ENCODE measurements around the gene CHN1.

CHN1 gene

DNA sequence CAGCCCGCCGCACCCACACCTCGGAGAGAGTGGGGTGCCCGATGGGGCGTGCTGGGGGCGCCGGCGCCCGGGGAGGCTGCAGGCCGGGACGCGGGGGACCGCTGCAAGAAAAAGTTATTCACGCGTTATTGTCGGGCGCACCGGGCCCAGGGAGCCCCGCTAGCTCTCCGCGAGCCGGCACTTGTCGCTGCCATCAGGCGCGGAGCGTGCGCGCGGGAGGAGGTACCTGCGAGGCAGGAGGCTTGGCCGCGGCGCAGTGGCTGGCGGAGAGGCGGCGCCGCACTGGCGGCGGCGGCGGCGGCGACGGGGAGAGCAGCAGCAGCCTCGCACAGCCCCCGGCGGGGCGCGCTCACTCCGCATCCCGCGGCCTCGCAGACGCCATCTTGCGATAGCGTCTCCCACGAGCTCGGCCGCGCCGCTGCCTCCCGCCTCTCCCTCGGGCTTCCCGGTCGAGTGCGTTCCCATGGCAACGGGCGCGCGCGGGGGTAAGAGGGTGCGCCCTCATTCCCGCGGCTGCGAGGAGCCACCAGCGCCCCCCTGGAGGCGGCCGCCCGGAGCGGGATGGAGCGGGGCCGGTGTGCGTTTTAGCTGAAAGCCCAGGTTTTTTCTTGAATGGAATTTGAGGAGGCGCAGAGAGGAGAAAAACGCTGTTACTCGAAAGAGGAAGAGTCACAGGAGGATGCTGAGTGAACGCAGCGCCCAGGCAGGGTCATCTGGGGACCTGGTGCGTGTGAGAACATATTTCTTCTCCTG, at the start of gene CHN1:
CHN1 (minus strand) TSS at position 402 of the 753 bp plus-strand sequence. CDS start 469 bp downstream, outside the sequence.
- DNase-seq = no peak

GRCh38 chr2:175054340-175054739, 49.2 kb upstream of the CHN1 start:
- no peak for DNase-seq

DNA sequence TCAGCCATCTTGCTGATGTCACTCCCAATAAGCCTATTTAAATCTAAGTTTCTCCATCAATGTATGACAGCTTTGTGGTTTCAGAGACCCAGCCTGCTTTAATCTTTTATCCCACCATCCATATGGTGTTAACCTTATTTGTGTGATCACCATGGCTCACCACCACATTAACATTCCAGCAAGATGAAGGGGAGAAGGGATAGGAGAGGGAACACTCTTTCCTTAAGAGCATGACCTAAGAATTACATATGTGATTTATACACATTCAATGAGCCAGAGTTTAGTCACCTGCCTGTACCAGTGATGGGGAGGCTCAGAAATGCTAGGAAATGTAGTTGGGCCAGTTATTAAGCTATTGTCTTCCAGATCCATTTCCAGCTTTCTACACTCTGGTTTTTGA, 44.5 kb upstream of the CHN1 start:
- DNase-seq = no peak

DNA sequence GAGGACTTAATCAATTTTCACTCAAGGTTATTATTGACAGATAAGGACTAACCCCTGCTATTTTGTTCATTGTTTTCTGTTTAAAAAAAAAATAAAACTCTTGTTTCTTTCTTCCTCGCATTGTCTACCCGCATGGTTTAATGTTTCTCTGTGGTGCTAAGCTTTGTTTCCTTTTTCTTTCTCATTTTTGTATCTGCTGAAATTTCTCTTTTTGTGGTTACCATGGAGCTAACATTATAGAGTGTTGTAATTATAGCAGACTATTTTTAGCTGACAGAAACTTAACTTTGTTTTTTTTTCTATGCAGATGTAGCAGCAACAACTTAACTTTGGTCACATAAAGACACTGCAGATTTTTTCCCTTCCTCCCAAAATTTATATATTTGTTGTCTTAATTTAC, 43.1 kb upstream of the CHN1 start:
- no peak for DNase-seq

DNA sequence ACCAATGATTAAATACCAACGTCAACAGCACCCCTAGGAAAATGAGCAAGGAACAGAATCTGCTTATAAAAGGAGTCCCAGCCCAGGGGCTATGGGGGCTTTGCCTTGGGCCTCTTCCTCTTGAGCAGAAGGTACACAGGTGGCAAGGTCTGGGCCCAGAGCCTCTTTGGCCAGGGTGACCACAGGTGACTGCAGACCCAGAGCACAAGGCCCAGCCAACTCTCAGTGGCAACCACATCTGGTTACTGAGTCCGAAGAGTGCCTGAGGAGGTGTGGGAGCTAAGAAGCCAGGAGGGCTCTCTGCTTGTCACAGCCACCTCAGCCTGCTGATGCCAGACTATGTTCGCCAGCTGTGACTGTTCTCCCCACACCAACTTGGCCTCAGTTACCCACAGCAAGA, 34.3 kb upstream of the CHN1 start:
- no peak for DNase-seq

- no peak for DNase-seq
Observed at GRCh38 chr2:175039031-175039430, 33.9 kb upstream of the CHN1 start.

GRCh38 chr2:175037941-175038340, 32.8 kb upstream of the CHN1 start:
- DNase-seq = no peak

DNA sequence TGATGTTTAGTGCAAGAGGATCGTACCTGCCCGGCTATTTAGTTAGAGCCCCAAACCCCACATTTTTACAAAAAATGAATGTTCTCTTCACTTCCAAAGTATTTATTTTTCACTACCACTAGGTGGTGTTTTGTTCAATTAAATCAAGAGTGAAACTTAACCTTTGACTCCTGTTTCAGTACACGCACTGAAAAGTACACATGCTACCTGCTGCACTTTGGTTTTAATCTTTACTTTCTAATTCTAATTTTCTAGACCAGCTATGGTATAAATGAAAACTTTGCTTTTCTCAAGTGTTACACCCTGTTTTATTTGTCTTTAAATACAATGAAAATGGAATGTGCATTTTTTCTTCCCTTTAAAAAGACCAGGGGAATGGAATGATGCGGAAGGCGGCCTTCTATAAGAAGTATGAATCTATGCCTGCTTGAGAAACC, 31.4 kb upstream of the CHN1 start:
- DNase-seq = peak; percentile 31

DNA sequence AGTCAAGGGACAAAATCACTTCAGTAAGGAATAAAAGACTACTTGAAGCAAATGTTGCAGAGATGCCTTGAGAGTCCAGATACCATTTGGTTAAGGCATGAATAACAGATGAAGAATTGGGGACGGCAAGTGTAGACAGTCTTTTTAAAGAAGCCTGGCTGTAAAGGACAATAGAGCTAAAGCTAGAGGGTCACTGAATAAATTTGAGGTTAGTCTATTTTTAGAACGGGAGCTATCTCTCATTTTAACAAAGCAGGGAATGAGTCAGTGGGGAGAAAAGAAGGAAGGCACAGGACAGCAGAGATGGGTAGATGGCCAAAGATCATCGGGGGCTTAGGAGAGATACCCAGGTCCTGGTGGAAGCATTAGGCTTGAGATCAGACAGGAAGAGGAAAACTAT, 30.6 kb upstream of the CHN1 start:
- no peak for DNase-seq

- no peak for DNase-seq
Observed at GRCh38 chr2:175034716-175035115, 29.5 kb upstream of the CHN1 start.

DNA sequence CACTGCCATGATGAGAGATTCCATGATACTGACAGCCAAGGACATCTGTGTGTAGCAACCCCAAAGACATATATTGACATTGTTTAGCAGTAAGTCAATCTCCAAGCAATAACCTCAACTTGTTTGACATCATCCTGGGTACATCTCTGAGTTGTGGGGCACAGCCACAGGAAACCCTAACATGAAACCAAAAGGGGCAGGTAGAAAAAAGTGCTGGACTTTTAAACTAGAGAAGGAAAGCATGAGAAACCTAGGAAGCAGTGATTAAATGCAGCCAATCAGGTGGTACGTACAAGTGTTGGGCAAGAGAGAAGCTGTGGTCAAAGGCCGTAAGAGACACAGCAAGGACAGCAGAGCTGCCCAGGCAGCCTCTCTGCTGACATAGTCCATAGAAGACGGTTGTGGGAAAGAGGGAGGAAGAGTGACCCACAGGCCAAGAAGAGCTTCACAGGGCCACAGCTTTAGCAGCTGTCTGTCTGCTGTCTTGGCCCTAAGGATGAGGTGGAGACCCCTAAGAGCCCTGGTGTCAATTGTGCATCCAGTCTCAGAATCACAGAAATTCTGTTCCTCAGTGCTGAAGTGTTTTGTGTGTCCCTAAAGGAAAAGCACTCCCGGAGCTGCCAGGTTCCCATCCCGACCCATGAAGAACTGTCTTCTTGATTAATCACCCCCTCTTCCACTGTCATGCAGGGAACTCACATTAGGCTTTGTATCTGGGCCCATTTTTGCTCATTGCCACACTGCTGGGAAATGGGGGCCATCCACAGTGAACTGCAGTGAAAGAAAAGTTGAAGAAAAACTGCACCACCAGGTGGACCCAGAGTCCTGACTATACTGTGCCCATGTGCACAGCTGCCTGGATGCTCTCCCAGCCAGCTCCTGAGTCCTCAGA, 25.4 kb upstream of the CHN1 start:
- DNase-seq = no peak

- no peak for DNase-seq
Observed at GRCh38 chr2:175027755-175028154, 22.6 kb upstream of the CHN1 start.

DNA sequence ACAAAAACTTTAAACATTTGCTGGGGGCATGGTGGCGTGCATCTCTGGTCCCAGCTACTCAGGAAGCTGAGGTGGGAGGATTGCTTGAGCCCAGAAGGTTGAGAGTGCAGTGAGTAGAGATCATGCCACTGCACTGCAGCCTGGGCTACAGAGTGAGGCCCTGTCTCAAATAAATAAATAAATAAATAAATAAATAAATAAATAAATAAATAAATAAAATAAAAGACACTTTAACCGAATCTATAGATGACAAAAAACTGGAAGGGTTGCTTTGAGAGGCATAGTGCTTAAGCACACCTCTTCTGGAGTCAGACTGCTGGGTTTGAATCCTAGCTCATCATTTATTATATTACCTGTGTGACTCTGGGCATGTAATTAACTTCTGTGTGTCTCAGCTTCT, 21.2 kb upstream of the CHN1 start:
- no peak for DNase-seq

GRCh38 chr2:175025946-175026345, 20.8 kb upstream of the CHN1 start:
- DNase-seq = no peak

DNA sequence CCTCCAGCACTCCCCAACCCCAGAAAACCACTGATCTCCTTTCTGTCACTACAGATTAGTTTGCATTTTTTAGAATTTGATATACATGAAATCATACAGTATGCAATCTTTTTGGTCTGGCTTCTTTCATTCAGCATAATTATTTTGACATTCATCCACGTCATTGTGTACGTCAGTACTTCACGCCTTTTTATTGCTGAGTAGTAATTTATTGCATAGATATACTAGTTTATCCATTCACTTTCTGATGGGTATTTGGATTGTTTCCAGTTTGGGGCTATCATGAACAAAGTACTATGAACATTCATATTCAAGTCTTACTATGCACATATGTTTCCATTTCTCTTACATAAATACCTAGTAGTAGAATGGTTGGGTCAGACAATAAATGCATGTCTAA, 20.1 kb upstream of the CHN1 start:
- no peak for DNase-seq

DNA sequence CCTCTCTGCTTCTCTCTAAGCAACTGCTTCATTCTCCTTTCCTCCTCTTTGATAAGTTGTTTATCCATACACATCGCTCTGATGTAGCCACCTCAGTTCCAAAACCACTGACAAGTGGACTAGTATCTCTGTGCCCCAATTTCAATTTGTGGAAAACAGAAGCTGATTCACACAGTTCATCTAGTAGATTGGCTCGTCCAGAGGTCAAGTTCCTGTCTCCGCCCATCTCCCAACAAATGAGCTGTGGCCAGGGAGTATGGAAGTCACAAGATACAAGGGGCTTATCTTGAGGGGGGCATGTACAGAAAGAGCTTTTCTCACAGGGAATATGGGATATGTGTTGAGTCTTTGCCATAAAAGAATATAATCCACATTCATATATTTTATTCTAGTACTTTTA, 17.7 kb upstream of the CHN1 start:
- no peak for DNase-seq

GRCh38 chr2:175019566-175020327, 14.6 kb upstream of the CHN1 start:
- DNase-seq = no peak

GRCh38 chr2:175017618-175018414, 12.6 kb upstream of the CHN1 start:
- no peak for DNase-seq

- DNase-seq = no peak
Observed at GRCh38 chr2:175015340-175015739, 10.2 kb upstream of the CHN1 start.

GRCh38 chr2:175012516-175012915, 7.3 kb upstream of the CHN1 start:
- DNase-seq = no peak

GRCh38 chr2:175011505-175011904, 6.3 kb upstream of the CHN1 start:
- no peak for DNase-seq

- no peak for DNase-seq
Observed at GRCh38 chr2:175010848-175011254, 5.7 kb upstream of the CHN1 start.

Data from KG1 (cell line).